ENCODE data around the gene MYH2. TPM values are rescaled to one million over a fixed set of nuclear protein-coding genes. Genes with fewer than 3 reads are reported as not detected.

MYH2 gene
- total RNA-seq, 1 donor from 2014 or later = not detected

DNA sequence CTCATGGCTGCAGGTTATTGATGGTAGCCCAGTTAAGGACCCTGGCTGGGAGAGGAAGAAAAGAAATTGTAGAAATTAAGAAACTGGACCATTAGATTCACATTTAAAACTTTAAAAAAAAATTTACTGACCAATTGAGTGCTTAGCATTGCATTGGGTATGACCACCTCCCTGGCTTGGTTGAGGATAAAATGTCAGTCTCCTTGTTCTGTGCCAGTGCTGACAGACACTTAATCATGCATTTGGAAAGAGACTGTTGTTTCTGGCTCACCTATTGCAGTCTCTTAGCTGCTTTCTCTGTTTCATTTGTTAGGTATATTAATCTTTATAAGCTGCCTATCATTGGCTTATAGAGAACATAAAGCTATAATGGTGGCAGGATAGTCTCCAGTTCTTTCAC lies 32.8 kb downstream of the MYH2 start:
- DNase-seq (ENCODE audit: low read depth in 2 of 2) = no peak

- no peak for DNase-seq (ENCODE audit: low read depth in 2 of 2)
Observed at GRCh38 chr17:10516065-10516464, 33.4 kb downstream of the MYH2 start.

- no peak for DNase-seq (ENCODE audit: low read depth in 2 of 2)
Observed at GRCh38 chr17:10513299-10514067, 36.0 kb downstream of the MYH2 start.

GRCh38 chr17:10512856-10513255 lies 36.6 kb downstream of the MYH2 start:
- no peak for DNase-seq (ENCODE audit: low read depth in 2 of 2)

DNA sequence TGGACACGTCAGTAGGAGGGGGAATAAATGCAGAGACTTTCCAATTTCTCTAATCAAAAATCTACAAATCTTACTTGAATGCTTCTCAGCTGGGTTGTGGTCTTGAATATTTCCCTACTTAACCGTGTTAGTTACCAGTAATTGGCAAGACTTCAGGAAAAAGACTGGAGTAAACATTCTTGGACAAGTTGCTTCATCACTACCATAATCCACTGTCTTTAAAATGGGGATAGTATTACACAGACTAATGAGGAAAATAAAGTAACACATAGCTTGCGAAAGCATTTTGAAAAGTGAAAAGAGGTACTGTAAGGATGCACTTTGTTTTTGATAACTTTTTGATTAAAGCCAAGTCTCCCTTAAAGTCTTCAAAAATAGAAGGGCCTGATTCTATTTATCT lies 49.5 kb downstream of the MYH2 start:
- no peak for DNase-seq (ENCODE audit: low read depth in 2 of 2)

GRCh38 chr17:10492004-10492403 lies 57.5 kb downstream of the MYH2 start:
- no peak for DNase-seq (ENCODE audit: low read depth in 2 of 2)

DNA sequence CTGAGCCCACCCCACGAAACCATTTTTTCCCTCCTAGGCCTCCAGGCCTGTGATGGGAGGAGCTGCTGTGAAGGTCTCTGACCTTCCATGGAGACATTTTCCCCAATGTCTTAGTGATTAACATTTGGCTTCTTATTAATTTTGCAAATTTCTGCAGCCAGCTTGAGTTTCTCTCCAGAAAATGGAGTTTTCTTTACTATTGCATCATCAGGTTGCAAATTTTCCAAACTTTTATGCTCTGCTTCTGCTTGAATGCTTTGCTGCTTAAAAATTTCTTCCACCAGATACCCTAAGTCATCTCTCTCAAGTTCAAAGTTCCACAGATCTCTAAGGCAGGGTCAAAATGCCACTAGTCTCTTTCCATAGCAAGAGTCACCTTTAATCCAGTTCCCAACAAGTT lies 67.2 kb downstream of the MYH2 start:
- DNase-seq (ENCODE audit: low read depth in 2 of 2) = no peak

DNA sequence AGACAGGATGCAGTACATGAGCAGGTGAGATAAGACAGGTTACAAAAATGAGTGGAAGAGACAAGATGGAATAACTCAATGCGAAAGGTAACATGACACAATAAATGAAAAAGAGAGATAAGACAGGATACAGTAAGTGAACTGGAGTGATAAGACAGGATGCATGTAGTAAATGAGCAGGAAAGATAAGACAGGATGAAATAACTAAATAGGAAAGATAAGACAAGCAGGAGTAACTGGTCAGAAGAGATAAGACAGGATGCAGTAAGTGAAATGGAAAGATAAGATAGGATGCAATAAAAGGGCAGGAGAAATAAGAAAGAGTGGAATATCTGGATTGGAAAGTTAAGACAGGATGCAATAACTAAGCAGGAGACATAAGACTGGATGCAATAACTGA lies 71.8 kb downstream of the MYH2 start:
- no peak for DNase-seq (ENCODE audit: low read depth in 2 of 2)

- DNase-seq (ENCODE audit: low read depth in 2 of 2) = no peak
Observed at GRCh38 chr17:10474536-10474935, 74.9 kb downstream of the MYH2 start.

- DNase-seq (ENCODE audit: low read depth in 2 of 2) = no peak
Observed at GRCh38 chr17:10471858-10472257, 77.6 kb downstream of the MYH2 start.

Other genes with a start within 250 kb of the MYH2 start
- not detected in 2 replicates for gene MYH13, start 176.7 kb downstream of the MYH2 start, total RNA-seq
- not detected in 2 replicates for gene MYH8, start 127.7 kb downstream of the MYH2 start, total RNA-seq
- gene MYH4, start 80.1 kb downstream of the MYH2 start, total RNA-seq = not detected in 2 replicates
- gene MYH1, start 31.1 kb downstream of the MYH2 start, total RNA-seq = not detected in 2 replicates
- gene MYH3, start 107.7 kb upstream of the MYH2 start, total RNA-seq = under 0.01 and 0.25 TPM in 2 replicates
- 29.8 and 46.0 TPM in 2 replicates for gene SCO1, start 147.9 kb upstream of the MYH2 start, total RNA-seq
- 8.2 and 9.5 TPM in 2 replicates for gene ADPRM, start 147.9 kb upstream of the MYH2 start, total RNA-seq
- gene TMEM220, start 180.4 kb upstream of the MYH2 start, total RNA-seq = 1.9 and 2.3 TPM in 2 replicates

Measured in dermis microvascular lymphatic vessel endothelial cell (primary cell).